Esophagus squamous epithelium (tissue), 5 donors: Measurements from ENCODE around the gene ANGPTL8. TPM values are rescaled to one million over a fixed set of nuclear protein-coding genes. Genes with fewer than 3 reads are reported as not detected.

ENCODE experiments used
- DNase-seq: peaks from one replicate; lab custom pipeline; 2025; lab: John Stamatoyannopoulos, UW
- H3K27ac ChIP-seq, 4 donors: fragments of 200-600 bp; sonication (generic); one replicate each; pipeline ENCODE4 v1.5.1; 2016 to 2019; ENCODE audit warnings: mild to moderate bottlenecking in 1 of 4
- H3K27me3 ChIP-seq, 4 donors: fragments of 200-600 bp; sonication (generic); 1 replicate in 3 of 4; 2 replicates in 1 of 4; pipeline versions ENCODE4 v1.5.1 to v1.6.0; 2017 to 2021; ENCODE audit warnings: antibody characterized with exemption in 1 of 4
- H3K36me3 ChIP-seq, 3 donors: fragments of 200-600 bp; sonication (generic); one replicate each; pipeline ENCODE4 v1.5.1; 2016 to 2019
- H3K4me1 ChIP-seq, 3 donors: fragments of 200-600 bp; sonication (generic); one replicate each; pipeline ENCODE4 v1.5.1; 2017 to 2019
- H3K4me3 ChIP-seq, 4 donors: fragments of 200-600 bp; sonication (generic); 1 replicate in 3 of 4; 2 replicates in 1 of 4; pipeline ENCODE4 v1.5.1; 2016 to 2019; ENCODE audit warnings: mild to moderate bottlenecking in 2 of 4, moderate library complexity in 1 of 4
- H3K9me3 ChIP-seq, 3 donors: fragments of 200-600 bp; sonication (generic); one replicate each; pipeline ENCODE4 v1.5.1; 2016 to 2019
- CTCF ChIP-seq, 6 experiments: fragments of 450-650 bp in 4 of 6; fragments of 200-600 bp in 2 of 6; sonication (generic) in 2 of 6; IDR thresholded peaks; one replicate each; pipeline ENCODE4 v1.5.1; 2016 to 2019; ENCODE audit warnings: antibody characterized with exemption in 6 of 6, mild to moderate bottlenecking in 4 of 6, moderate library complexity in 4 of 6
- POLR2A ChIP-seq, 4 donors: fragments of 450-650 bp; IDR thresholded peaks; one replicate each; pipeline ENCODE4 v1.6.1; 2017; ENCODE audit warnings: antibody characterized with exemption in 4 of 4, mild to moderate bottlenecking in 4 of 4, moderate library complexity in 3 of 4
- WGBS, 2 donors: methylation state at CpG; one replicate each; pipeline ENCODE4 v1.1.5; 2018; 5-methylcytosine and 5-hydroxymethylcytosine counted together
- intact Hi-C: fragments of 100-400 bp; cut with DNase I; formaldehyde crosslinking; loops from one replicate; pipeline ENCODE4 v1.15.0; 2022
- total RNA-seq, 4 donors: library from RNA; depleted of rRNA; stranded (reverse); fragments of >200 nt; gene quantifications; one replicate each; pipeline ENCODE4 v1.1.0, GENCODE V29; 2016
- donor health status: DM: yes; HTN: yes; CAD: no.

Gene ANGPTL8
- total RNA-seq, 4 donors from 2014 or later = not detected

- Histone ChIP-seq H3K4me3 (no peak overlapping the region), H3K27ac (no peak overlapping the region), H3K9me3 (no peaks in the 10 kb centered on the region), H3K27me3 (peaks cover 0 to 21% (median 0%) of the 10 kb centered on the region in 4 donors), H3K36me3 (no peaks in the 10 kb centered on the region), H3K4me1 (peaks cover 0 to 12% (median 0%) of the 10 kb centered on the region in 3 donors)
- intact Hi-C loops = no loop called here
- TF ChIP-seq CTCF (IDR thresholded peaks at IDR 0.05) (no peak), POLR2A (IDR thresholded peaks at IDR 0.05) (no peak)
- DNase-seq = no peak
- 25 to 32% methylated on average over 2 of the region's 6 CpGs for WGBS, 2 donors
These were observed 45.1 kb downstream of the ANGPTL8 start for GRCh38 chr19:11284515-11284914.

GRCh38 chr19:11286312-11286974, 47.0 kb downstream of the ANGPTL8 start:
- no peak for TF ChIP-seq POLR2A (IDR thresholded peaks at IDR 0.05)
- peak in 1 of 6 experiments; percentile 19 for TF ChIP-seq CTCF (IDR thresholded peaks at IDR 0.05)
- H3K4me1 ChIP-seq = peaks cover 0 to 3% (median 0%) of the 10 kb centered on the region in 3 donors
- intact Hi-C loops = no loop called here
- H3K36me3 ChIP-seq = no peaks in the 10 kb centered on the region
- WGBS, 2 donors = 58 to 78% methylated on average over 4 to 6 of the region's 6 CpGs
- no peak overlapping the region for H3K4me3 ChIP-seq
- no peak for DNase-seq
- peaks cover 0 to 16% (median 0%) of the 10 kb centered on the region in 4 donors for H3K27me3 ChIP-seq
- no peak overlapping the region for H3K27ac ChIP-seq
- H3K9me3 ChIP-seq = no peaks in the 10 kb centered on the region

- H3K27me3 ChIP-seq = peaks cover 0 to 7% (median 0%) of the 10 kb centered on the region in 4 donors
- H3K4me3 ChIP-seq = no peak overlapping the region
- H3K27ac ChIP-seq = no peak overlapping the region
- no peaks in the 10 kb centered on the region for H3K9me3 ChIP-seq
- no peaks in the 10 kb centered on the region for H3K36me3 ChIP-seq
- peaks cover 0 to 4% (median 3%) of the 10 kb centered on the region in 3 donors for H3K4me1 ChIP-seq
- 61 to 72% methylated on average over 7 of the region's 7 CpGs for WGBS, 2 donors
- TF ChIP-seq POLR2A (IDR thresholded peaks at IDR 0.05) (no peak), CTCF (IDR thresholded peaks at IDR 0.05) (peak in 4 of 6 experiments; percentile 36 to 62 (median 47))
- intact Hi-C loops = no loop called here
- DNase-seq = no peak
These were observed 48.9 kb downstream of the ANGPTL8 start for GRCh38 chr19:11288349-11288748.

GRCh38 chr19:11290256-11290655, 50.8 kb downstream of the ANGPTL8 start:
- no peaks in the 10 kb centered on the region for H3K27me3 ChIP-seq
- no peak for DNase-seq
- H3K4me1 ChIP-seq = peaks cover 0 to 13% (median 4%) of the 10 kb centered on the region in 3 donors
- intact Hi-C loops = loop anchor here (10.0 kb wide), 1 partner anchor 155 kb away; no protein-coding TSS in a partner anchor
- no peak overlapping the region for H3K4me3 ChIP-seq
- no peak overlapping the region for H3K27ac ChIP-seq
- H3K36me3 ChIP-seq = no peaks in the 10 kb centered on the region
- 70 to 85% methylated on average over 4 of the region's 4 CpGs for WGBS, 2 donors
- TF ChIP-seq POLR2A (IDR thresholded peaks at IDR 0.05) (no peak), CTCF (IDR thresholded peaks at IDR 0.05) (no peak)
- H3K9me3 ChIP-seq = no peaks in the 10 kb centered on the region

GRCh38 chr19:11291415-11291814, 52.0 kb downstream of the ANGPTL8 start:
- TF ChIP-seq CTCF (IDR thresholded peaks at IDR 0.05) (no peak), POLR2A (IDR thresholded peaks at IDR 0.05) (no peak)
- Histone ChIP-seq H3K4me3 (no peak overlapping the region), H3K4me1 (peaks cover 0 to 21% (median 4%) of the 10 kb centered on the region in 3 donors), H3K36me3 (no peaks in the 10 kb centered on the region), H3K9me3 (no peaks in the 10 kb centered on the region), H3K27ac (no peak overlapping the region), H3K27me3 (no peaks in the 10 kb centered on the region)
- intact Hi-C loops = loop anchor here (10.0 kb wide), 1 partner anchor 153 kb away; no protein-coding TSS in a partner anchor
- 80 to 82% methylated on average over 6 to 7 of the region's 7 CpGs for WGBS, 2 donors
- DNase-seq = no peak
